Ishikawa (cell line): ENCODE data around the gene TMA7.

ENCODE experiments used
- CEBPB ChIP-seq: IDR thresholded peaks from 2 replicates; pipeline ENCODE4 v1.6.1; 2012
- CREB1 ChIP-seq: IDR thresholded peaks from 2 replicates; pipeline ENCODE4 v1.6.1; 2012; ENCODE audit warnings: low read depth
- EGR1 ChIP-seq: IDR thresholded peaks from 2 replicates; pipeline ENCODE4 v1.6.1; 2012
- EP300 ChIP-seq: IDR thresholded peaks from 2 replicates; pipeline ENCODE4 v1.6.1; 2012; ENCODE audit warnings: borderline replicate concordance
- FOXM1 ChIP-seq: IDR thresholded peaks from 2 replicates; pipeline ENCODE4 v1.6.1; 2012; ENCODE audit warnings: low read depth, borderline replicate concordance
- MAX ChIP-seq: IDR thresholded peaks from 2 replicates; pipeline ENCODE4 v1.6.1; 2012
- NFIC ChIP-seq: IDR thresholded peaks from 2 replicates; pipeline ENCODE4 v1.6.1; 2012
- RAD21 ChIP-seq: IDR thresholded peaks from 2 replicates; pipeline ENCODE4 v1.6.1; 2012; ENCODE audit warnings: low read depth
- REST ChIP-seq: IDR thresholded peaks from 2 replicates; pipeline ENCODE4 v1.6.1; 2012; ENCODE audit warnings: low read depth, mild to moderate bottlenecking
- TAF1 ChIP-seq: IDR thresholded peaks from 2 replicates; pipeline ENCODE4 v1.6.1; 2012; ENCODE audit warnings: low read depth, mild to moderate bottlenecking
- TCF12 ChIP-seq: IDR thresholded peaks from 2 replicates; pipeline ENCODE4 v1.6.1; 2012; ENCODE audit warnings: low read depth
- TEAD4 ChIP-seq: IDR thresholded peaks from 2 replicates; pipeline ENCODE4 v1.6.1; 2012
- USF1 ChIP-seq: IDR thresholded peaks from 2 replicates; pipeline ENCODE4 v1.6.1; 2012
- YY1 ChIP-seq: IDR thresholded peaks from 2 replicates; pipeline ENCODE4 v1.6.1; 2012; ENCODE audit warnings: low read depth
- ZBTB7A ChIP-seq: IDR thresholded peaks from 2 replicates; pipeline ENCODE4 v1.6.1; 2012; ENCODE audit warnings: low read depth

Gene TMA7

GRCh38 chr3:48439820-48440589 lies at the start of gene TMA7, which contains the start of gene CCDC51:
Gene TMA7 (plus strand): TSS chr3:48440257. CDS start chr3:48440297, 40 bp downstream.
Gene CCDC51 (minus strand): TSS chr3:48440119. CDS start chr3:48435128, 4,991 bp downstream.
- TF ChIP-seq FOXM1 (no peak), REST (no peak), RAD21 (no peak), CEBPB (no peak), USF1 (peak; percentile 82), MAX (peak; percentile 95), TAF1 (peak; percentile 68), TCF12 (no peak), NFIC (no peak), EP300 (0 out of 2 replicates have a peak, but pooled peaks have one; percentile 12), CREB1 (peak; percentile 83), TEAD4 (no peak), ZBTB7A (no peak), YY1 (peak; percentile 91), EGR1 (peak; percentile 19; the same call in 1 of the 2 replicates)

GRCh38 chr3:48394391-48394790 lies 45.7 kb upstream of the TMA7 start:
- TF ChIP-seq TCF12 (no peak), FOXM1 (no peak), TEAD4 (no peak), CEBPB (no peak), USF1 (no peak), TAF1 (no peak)

GRCh38 chr3:48395714-48396113 lies 44.3 kb upstream of the TMA7 start:
- TF ChIP-seq FOXM1 (no peak), ZBTB7A (no peak), MAX (no peak), CEBPB (no peak), EGR1 (no peak), TAF1 (no peak), REST (no peak), NFIC (no peak), RAD21 (no peak), CREB1 (no peak), EP300 (no peak), YY1 (no peak), TEAD4 (no peak), TCF12 (no peak), USF1 (no peak)

GRCh38 chr3:48397767-48398681 lies 42.0 kb upstream of the TMA7 start:
- TF ChIP-seq USF1 (no peak), YY1 (no peak), TCF12 (no peak), REST (no peak), CREB1 (no peak), NFIC (no peak), CEBPB (no peak), FOXM1 (no peak), MAX (no peak), TEAD4 (no peak), EGR1 (no peak), TAF1 (no peak), RAD21 (no peak), EP300 (no peak), ZBTB7A (no peak)
